WERI-Rb-1 (cell line): ENCODE data around the gene SLC43A1.
"Not testable (repeated sequence)": the region's sequence is repeated elsewhere in the genome, so short reads cannot be mapped to it uniquely, and the experiment has no call there.

Source experiments
- DNase-seq: peaks from one replicate; pipeline ENCODE4 v3.0.0-alpha.2; 2020
- H3K27ac ChIP-seq: fragments of 250-450 bp; sonication (Bioruptor Pico); 2 replicates; pipeline ENCODE4 v1.5.1; 2020; ENCODE audit warnings: mild to moderate bottlenecking, moderate library complexity
- H3K27me3 ChIP-seq: fragments of 250-450 bp; sonication (Bioruptor Pico); 2 replicates; pipeline ENCODE4 v1.5.1; 2021; ENCODE audit warnings: mild to moderate bottlenecking, low read depth, moderate library complexity; ENCODE audit not compliant: insufficient read depth, severe bottlenecking
- H3K36me3 ChIP-seq: fragments of 250-450 bp; sonication (Bioruptor Pico); 2 replicates; pipeline ENCODE4 v1.5.1; 2020; ENCODE audit warnings: mild to moderate bottlenecking, moderate library complexity
- H3K4me3 ChIP-seq: 2 replicates; pipeline ENCODE4 v1.5.1; 2011; ENCODE audit warnings: low read depth, mild to moderate bottlenecking, control low read depth, low read length
- H3K9me3 ChIP-seq: fragments of 250-450 bp; sonication (Bioruptor Pico); 2 replicates; pipeline ENCODE4 v1.5.1; 2021; ENCODE audit warnings: mild to moderate bottlenecking, moderate library complexity; ENCODE audit not compliant: severe bottlenecking
- TF ChIP-seq, protein P1 (sequence below): IDR thresholded peaks from 2 replicates; pipeline ENCODE4 v1.5.1; 2011; ENCODE audit warnings: low read depth, mild to moderate bottlenecking, control low read depth, inconsistent platforms, low read length

Gene SLC43A1

DNA sequence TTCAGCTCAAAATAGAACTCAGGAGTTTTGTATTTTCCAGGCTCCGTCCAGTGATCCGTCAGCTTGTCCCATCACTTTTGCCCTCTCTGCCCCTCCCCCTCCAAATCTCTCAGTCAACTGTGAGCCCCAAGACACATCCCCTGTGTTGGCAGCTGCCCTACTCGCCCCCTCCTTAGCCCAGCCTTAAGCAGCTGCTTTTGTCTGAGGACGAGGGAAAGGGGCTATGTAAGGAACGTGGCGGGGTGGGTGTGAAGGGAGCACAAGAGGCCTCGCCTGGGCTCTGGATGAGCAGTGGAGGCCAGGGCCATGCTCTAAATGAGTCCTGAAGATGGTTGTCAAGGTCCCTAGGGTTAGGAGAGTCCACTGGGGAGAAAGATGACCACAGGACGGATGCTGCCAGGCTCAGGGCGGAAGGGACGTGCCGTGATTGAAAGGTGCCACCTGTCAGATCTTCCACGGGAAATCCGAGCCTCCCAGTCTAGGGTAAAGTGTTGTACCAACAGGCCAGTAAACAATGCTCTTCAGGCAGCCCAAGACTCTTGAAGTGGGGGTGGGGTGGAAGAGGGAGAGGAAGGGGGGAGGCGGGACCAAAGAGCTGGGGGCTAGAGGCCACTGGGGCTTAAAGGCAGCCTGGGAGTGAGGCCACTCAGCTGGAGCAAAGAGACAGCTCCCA, 21.6 kb upstream of the SLC43A1 start, which contains the start of gene SMTNL1:
SMTNL1 (plus strand) TSS at position 649 of the 673 bp plus-strand sequence. CDS start 5,048 bp downstream, outside the sequence.
- Histone ChIP-seq H3K9me3 (no peaks in the 10 kb centered on the region), H3K4me3 (no peak within 1 kb of the TSS), H3K36me3 (no peaks in the 10 kb centered on the region), H3K27ac (no peak within 1 kb of the TSS), H3K27me3 (no peaks in the 10 kb centered on the region)
- DNase-seq, result no peak
- TF ChIP-seq, protein P1, sequence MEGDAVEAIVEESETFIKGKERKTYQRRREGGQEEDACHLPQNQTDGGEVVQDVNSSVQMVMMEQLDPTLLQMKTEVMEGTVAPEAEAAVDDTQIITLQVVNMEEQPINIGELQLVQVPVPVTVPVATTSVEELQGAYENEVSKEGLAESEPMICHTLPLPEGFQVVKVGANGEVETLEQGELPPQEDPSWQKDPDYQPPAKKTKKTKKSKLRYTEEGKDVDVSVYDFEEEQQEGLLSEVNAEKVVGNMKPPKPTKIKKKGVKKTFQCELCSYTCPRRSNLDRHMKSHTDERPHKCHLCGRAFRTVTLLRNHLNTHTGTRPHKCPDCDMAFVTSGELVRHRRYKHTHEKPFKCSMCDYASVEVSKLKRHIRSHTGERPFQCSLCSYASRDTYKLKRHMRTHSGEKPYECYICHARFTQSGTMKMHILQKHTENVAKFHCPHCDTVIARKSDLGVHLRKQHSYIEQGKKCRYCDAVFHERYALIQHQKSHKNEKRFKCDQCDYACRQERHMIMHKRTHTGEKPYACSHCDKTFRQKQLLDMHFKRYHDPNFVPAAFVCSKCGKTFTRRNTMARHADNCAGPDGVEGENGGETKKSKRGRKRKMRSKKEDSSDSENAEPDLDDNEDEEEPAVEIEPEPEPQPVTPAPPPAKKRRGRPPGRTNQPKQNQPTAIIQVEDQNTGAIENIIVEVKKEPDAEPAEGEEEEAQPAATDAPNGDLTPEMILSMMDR, result no peak

DNA sequence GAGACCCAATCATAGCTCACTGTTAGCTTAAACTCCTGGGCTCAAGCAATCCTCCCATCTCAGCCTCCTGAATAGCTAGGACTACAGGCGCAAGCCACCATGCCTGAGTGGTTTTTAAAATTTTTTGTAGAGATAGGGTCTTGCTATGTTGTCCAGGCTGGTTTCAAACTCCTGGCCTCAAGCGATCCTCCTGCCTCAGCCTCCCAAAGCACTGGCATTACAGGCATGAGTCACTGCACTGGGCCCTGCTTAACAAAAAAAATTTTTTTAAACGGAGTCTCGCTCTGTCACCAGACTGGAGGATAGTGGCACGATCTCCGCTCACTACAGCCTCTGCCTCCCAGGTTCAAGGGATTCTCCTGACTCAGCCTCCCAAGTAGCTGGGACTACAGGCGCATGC, 18.9 kb upstream of the SLC43A1 start:
- H3K9me3 ChIP-seq, H3K36me3 ChIP-seq, H3K27me3 ChIP-seq, DNase-seq, H3K27ac ChIP-seq, H3K4me3 ChIP-seq: not testable (repeated sequence)

- no peaks in the 10 kb centered on the region for H3K27me3 ChIP-seq
- H3K36me3 ChIP-seq, result peaks cover 15% of the 10 kb centered on the region
- H3K9me3 ChIP-seq, result no peaks in the 10 kb centered on the region
- TF ChIP-seq, protein P1, result no peak
- DNase-seq, result peak; percentile 96
- peak within 1 kb of the TSS; percentile 78 for H3K27ac ChIP-seq
- H3K4me3 ChIP-seq, result peak within 1 kb of the TSS; percentile 85
These were observed 15.3 kb upstream of the SLC43A1 start, which contains the start of gene TIMM10 for GRCh38 chr11:57530596-57531507. Gene TIMM10 (minus strand): TSS chr11:57530754. CDS start chr11:57530189, 565 bp downstream.

GRCh38 chr11:57530215-57530595, 14.7 kb upstream of the SLC43A1 start:
- H3K27ac ChIP-seq, result peak overlapping the region; percentile 78
- no peaks in the 10 kb centered on the region for H3K27me3 ChIP-seq
- H3K36me3 ChIP-seq, result peaks cover 15% of the 10 kb centered on the region
- H3K4me3 ChIP-seq, result peak overlapping the region; percentile 85
- no peak for DNase-seq
- no peaks in the 10 kb centered on the region for H3K9me3 ChIP-seq
- TF ChIP-seq, protein P1, result no peak

DNA sequence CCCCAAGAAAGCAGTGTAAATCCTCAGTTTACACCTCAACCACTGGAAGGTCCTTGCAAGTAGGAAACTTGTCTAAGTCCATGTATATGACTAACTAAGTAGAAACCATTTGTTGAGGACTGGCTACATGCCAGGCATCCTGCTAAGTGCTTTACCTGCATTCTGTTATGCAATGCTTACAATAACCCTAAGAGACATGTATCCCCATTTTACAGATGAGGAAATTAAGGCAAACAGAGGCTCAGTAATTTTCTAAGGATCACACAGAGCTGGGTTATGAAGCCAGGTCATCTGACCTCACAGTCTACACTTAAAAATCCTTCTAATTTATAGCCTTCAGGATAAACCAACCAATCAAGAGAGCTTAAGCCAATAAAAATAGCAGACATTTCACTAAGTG, 13.5 kb upstream of the SLC43A1 start:
- no peaks in the 10 kb centered on the region for H3K27me3 ChIP-seq
- no peaks in the 10 kb centered on the region for H3K9me3 ChIP-seq
- H3K36me3 ChIP-seq, result peaks cover 15% of the 10 kb centered on the region
- no peak for DNase-seq
- no peak overlapping the region for H3K4me3 ChIP-seq
- TF ChIP-seq, protein P1, result no peak
- no peak overlapping the region for H3K27ac ChIP-seq

DNA sequence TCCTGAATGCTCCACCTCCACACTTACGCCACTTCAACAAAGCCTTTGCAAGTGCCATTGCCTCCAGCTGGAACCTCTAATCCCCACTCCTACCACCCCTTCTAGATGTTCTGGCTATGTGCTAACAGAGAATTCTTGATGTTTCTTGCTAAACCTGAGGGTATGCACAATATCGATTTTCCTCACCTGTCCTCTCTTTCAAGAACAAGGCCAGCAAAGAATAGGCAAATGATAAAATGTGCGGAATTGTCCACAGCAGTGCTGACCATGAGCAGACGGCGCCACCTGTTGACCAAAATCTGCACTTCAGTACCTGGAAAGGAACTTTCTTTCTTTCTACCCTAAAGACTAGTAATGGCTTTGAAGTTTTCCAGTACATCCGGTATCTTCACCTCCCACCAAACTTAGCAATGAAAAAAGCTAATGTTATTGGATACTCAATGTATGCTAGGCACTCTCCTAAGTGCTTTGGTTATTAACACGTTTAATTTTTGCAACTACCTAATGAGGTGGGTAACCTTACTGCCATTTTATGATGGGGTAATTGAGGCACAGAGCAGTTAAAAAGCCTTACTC, 11.6 kb upstream of the SLC43A1 start:
- H3K27me3 ChIP-seq, result no peaks in the 10 kb centered on the region
- peaks cover 15% of the 10 kb centered on the region for H3K36me3 ChIP-seq
- no peak overlapping the region for H3K4me3 ChIP-seq
- DNase-seq, result peak; percentile 67
- TF ChIP-seq, protein P1, result peak; percentile 75
- no peaks in the 10 kb centered on the region for H3K9me3 ChIP-seq
- no peak overlapping the region for H3K27ac ChIP-seq
